Measurements from ENCODE around the gene UXS1. TPM values are rescaled to one million over a fixed set of nuclear protein-coding genes. Genes with fewer than 3 reads are reported as not detected.
A peak's percentile ranks its signal among the peaks of the same experiment; 100 is the strongest.
"Not testable (repeated sequence)": the region's sequence is repeated elsewhere in the genome, so short reads cannot be mapped to it uniquely, and the experiment has no call there.

Gene UXS1
- total and polyA plus RNA-seq, 7 donors, result 8.4 to 59.8 (median 21.3) TPM

GRCh38 chr2:106138543-106139237 is 55.4 kb downstream of the UXS1 start:
- intact Hi-C loops (cut with DNase I), result loop anchor here (5.0 kb wide), 1 partner anchor 54 kb away; the partner anchor contains the start of gene UXS1
- Histone ChIP-seq H3K4me1 (peaks cover 0 to 31% (median 24%) of the 10 kb centered on the region in 4 donors), H3K36me3 (no peaks in the 10 kb centered on the region), H3K9me3 (no peaks in the 10 kb centered on the region), H3K4me3 (peak overlapping the region in 3 of 4 donors; percentile 13 to 25 (median 21)), H3K27me3 (no peaks in the 10 kb centered on the region), H3K27ac (peak overlapping the region; percentile 70 to 88 (median 76))
- no peak for DNase-seq
- 63 to 69% methylated on average over 11 of the region's 11 CpGs for WGBS, 2 donors
- TF ChIP-seq CTCF (IDR thresholded peaks at IDR 0.05), result no peak
- TF ChIP-seq EP300 (IDR thresholded peaks at IDR 0.05), result no peak
- no peak for TF ChIP-seq POLR2A (IDR thresholded peaks at IDR 0.05)
- TF ChIP-seq POLR2AphosphoS5 (IDR thresholded peaks at IDR 0.05), result no peak

GRCh38 chr2:106137731-106138521 is 56.2 kb downstream of the UXS1 start:
- 78 to 93% methylated on average over 14 of the region's 14 CpGs for WGBS, 2 donors
- Histone ChIP-seq H3K27me3 (no peaks in the 10 kb centered on the region), H3K4me3 (peak overlapping the region in 3 of 4 donors; percentile 13 to 25 (median 21)), H3K36me3 (no peaks in the 10 kb centered on the region), H3K4me1 (peaks cover 0 to 31% (median 24%) of the 10 kb centered on the region in 4 donors), H3K27ac (peak overlapping the region; percentile 70 to 88 (median 76)), H3K9me3 (no peaks in the 10 kb centered on the region)
- no peak for DNase-seq
- intact Hi-C loops (cut with DNase I), result loop anchor here (5.0 kb wide), 1 partner anchor 54 kb away; the partner anchor contains the start of gene UXS1
- TF ChIP-seq POLR2AphosphoS5 (IDR thresholded peaks at IDR 0.05) (no peak), CTCF (IDR thresholded peaks at IDR 0.05) (peak in 1 of 4 experiments; percentile 18)

- 49 to 51% methylated on average over 12 of the region's 14 CpGs for WGBS, 2 donors
- H3K27me3 ChIP-seq; DNase-seq; H3K36me3 ChIP-seq; H3K27ac ChIP-seq; intact Hi-C loops (cut with DNase I); H3K4me1 ChIP-seq; H3K4me3 ChIP-seq; H3K9me3 ChIP-seq: not testable (repeated sequence)
Measured at GRCh38 chr2:106131192-106131591, 62.9 kb downstream of the UXS1 start.

- no peak for DNase-seq
- TF ChIP-seq CTCF (IDR thresholded peaks at IDR 0.05), result no peak
- no peak for TF ChIP-seq POLR2AphosphoS5 (IDR thresholded peaks at IDR 0.05)
- no peak for TF ChIP-seq EP300 (IDR thresholded peaks at IDR 0.05)
- TF ChIP-seq POLR2A (IDR thresholded peaks at IDR 0.05), result no peak
- peaks cover 0 to 4% (median 0%) of the 10 kb centered on the region in 4 donors for H3K4me1 ChIP-seq
- intact Hi-C loops (cut with DNase I), result no loop called here
- no peak overlapping the region for H3K4me3 ChIP-seq
- H3K27ac ChIP-seq, result peak overlapping the region in 2 of 4 donors; percentile 14 to 20
- no peaks in the 10 kb centered on the region for H3K9me3 ChIP-seq
- WGBS, 2 donors, result 49 to 83% methylated on average over 13 of the region's 13 CpGs
- peaks cover 0 to 10% (median 0%) of the 10 kb centered on the region in 4 donors for H3K36me3 ChIP-seq
- H3K27me3 ChIP-seq, result no peaks in the 10 kb centered on the region
Measured at GRCh38 chr2:106130251-106130998, 63.7 kb downstream of the UXS1 start.

Data from sigmoid colon (tissue), 7 donors.